Right atrium auricular region (tissue), 2 donors: ENCODE data around the gene NTNG1. TPM values are rescaled to one million over a fixed set of nuclear protein-coding genes. Genes with fewer than 3 reads are reported as not detected.

ENCODE experiments used
- DNase-seq: peaks from one replicate; pipeline ENCODE4 v3.0.0-alpha.2; 2019; ENCODE audit warnings: low spot score
- H3K27ac ChIP-seq, 2 donors: fragments of 200-600 bp; sonication (generic); 1 replicate in 1 of 2; 2 replicates in 1 of 2; pipeline ENCODE4 v1.5.1; 2016 to 2019
- H3K27me3 ChIP-seq, 2 donors: fragments of 200-600 bp; sonication (generic); one replicate each; pipeline versions ENCODE4 v1.5.1 to v1.6.0; 2017 to 2019
- H3K36me3 ChIP-seq: fragments of 200-600 bp; sonication (generic); one replicate; pipeline ENCODE4 v1.5.1; 2016
- H3K4me1 ChIP-seq, 2 donors: fragments of 200-600 bp; sonication (generic); one replicate each; pipeline versions ENCODE4 v1.5.1 to v1.6.0; 2017 to 2019
- H3K4me3 ChIP-seq, 2 donors: fragments of 200-600 bp; sonication (generic); 1 replicate in 1 of 2; 2 replicates in 1 of 2; pipeline ENCODE4 v1.5.1; 2017 to 2019; ENCODE audit warnings: mild to moderate bottlenecking in 1 of 2, moderate library complexity in 1 of 2
- H3K9me3 ChIP-seq, 2 donors: fragments of 200-600 bp; sonication (generic); one replicate each; pipeline ENCODE4 v1.5.1; 2019
- CTCF ChIP-seq, 2 donors: fragments of 200-600 bp; sonication (generic); IDR thresholded peaks; one replicate each; pipeline ENCODE4 v1.5.1; 2019; ENCODE audit warnings: antibody characterized with exemption in 2 of 2
- total RNA-seq, 2 donors: library from RNA; depleted of rRNA; stranded (reverse); fragments of >200 nt; gene quantifications; one replicate each; pipeline ENCODE4 v1.1.0, GENCODE V29; 2016

NTNG1 gene
- total RNA-seq, 2 donors from 2014 or later = 1.8 to 2.6 TPM

DNA sequence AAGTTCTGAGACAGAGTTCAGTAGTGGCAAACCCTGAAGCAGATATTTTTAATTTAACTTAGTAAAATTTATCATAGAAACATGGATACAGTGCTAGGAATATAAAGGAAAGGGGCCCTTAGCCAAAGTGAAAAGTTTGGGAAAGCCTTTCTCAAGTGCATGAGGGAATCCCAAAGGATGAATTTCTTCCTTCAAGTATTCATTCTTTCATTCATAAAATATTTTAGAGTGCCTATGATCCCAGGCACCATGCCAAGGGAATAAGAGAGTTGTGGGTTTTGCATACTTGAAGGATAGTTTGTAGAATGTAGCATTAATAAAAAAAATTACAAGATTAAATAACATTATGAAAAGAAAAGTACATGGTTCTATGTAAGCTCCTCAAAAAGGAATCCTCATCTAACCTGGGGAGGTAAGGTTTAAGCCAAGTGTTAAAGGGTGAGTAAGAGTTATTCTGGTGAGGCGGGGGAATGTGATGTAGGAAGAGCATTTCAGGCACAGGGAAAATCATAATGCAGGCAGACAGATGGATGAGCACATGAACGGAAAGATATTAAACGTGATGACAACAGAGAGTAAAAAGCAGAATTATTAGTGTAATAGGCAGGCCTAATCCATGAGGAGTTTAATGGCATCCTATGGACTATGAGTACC lies 40.4 kb upstream of the NTNG1 start:
- no peak for TF ChIP-seq CTCF (IDR thresholded peaks at IDR 0.05)
- H3K36me3 ChIP-seq = no peaks in the 10 kb centered on the region
- no peak for DNase-seq
- no peaks in the 10 kb centered on the region for H3K27me3 ChIP-seq
- no peak overlapping the region for H3K27ac ChIP-seq
- no peaks in the 10 kb centered on the region for H3K9me3 ChIP-seq
- H3K4me1 ChIP-seq = no peaks in the 10 kb centered on the region
- no peak overlapping the region for H3K4me3 ChIP-seq

DNA sequence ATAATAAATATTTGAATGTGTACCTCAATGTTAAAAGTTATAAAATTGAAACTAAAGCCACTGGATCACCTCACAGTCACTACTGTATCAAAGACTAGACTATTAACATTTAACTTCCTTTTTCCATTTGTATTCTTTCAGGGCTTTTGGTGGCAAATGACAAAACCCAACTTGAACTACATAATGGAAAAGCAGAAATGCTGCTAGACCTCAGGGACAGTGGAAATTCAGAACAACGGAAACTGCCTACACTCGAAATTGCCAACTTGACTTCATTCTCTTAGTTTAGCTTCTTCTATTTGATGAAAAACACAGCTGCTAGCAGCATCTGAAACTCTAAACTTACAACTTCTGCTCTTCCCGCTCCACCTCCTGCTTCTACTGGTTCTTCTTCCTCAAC lies 34.9 kb upstream of the NTNG1 start:
- H3K27ac ChIP-seq = no peak overlapping the region
- TF ChIP-seq CTCF (IDR thresholded peaks at IDR 0.05) = no peak
- no peak overlapping the region for H3K4me3 ChIP-seq
- no peaks in the 10 kb centered on the region for H3K27me3 ChIP-seq
- no peaks in the 10 kb centered on the region for H3K4me1 ChIP-seq
- H3K9me3 ChIP-seq = no peaks in the 10 kb centered on the region
- H3K36me3 ChIP-seq = no peaks in the 10 kb centered on the region
- no peak for DNase-seq

DNA sequence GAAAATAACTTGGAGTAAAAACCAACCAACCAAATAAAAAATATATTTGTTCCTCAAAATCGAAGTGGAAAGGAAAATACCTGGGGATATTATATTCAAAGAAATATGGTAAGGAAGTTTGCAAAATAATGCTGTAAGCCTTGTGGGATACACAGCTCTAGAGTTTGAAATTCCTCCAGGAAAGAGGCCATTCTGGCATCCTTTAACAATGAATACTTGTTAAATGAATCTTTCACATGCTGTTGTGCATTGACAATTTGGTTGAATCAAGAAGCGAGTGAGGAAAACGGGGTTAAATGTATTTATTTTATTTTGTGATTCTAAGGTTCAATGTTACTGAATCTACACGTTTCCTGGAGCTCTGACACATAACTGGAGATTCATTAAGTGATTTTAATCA lies 30.5 kb upstream of the NTNG1 start:
- H3K9me3 ChIP-seq = no peaks in the 10 kb centered on the region
- H3K4me3 ChIP-seq = no peak overlapping the region

DNA sequence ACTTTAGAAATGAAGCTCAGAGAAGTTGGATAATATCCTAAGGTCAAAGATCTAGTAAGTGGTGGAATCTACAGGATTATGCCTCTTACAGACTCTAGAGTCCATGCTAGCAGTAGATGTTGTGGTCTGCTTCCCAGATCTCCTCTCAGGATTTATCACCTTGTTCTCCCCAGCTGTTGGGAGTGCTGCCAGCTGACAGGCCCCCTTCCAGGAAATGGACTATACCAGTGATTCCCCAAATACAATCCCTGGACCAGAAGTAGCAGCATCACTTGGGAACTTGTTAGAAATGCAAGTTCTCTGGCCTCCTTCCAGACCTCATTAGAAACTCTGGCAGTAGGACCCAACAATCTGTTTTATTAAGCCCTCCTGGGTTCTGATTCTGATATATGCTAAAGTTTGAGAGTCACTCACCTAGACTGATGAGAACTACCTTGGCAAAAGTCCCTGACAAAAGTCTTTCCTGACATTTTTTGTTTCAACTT lies 24.5 kb upstream of the NTNG1 start:
- DNase-seq = no peak
- Histone ChIP-seq H3K9me3 (no peaks in the 10 kb centered on the region), H3K4me1 (no peaks in the 10 kb centered on the region), H3K36me3 (no peaks in the 10 kb centered on the region), H3K27ac (no peak overlapping the region), H3K4me3 (no peak overlapping the region), H3K27me3 (no peaks in the 10 kb centered on the region)
- TF ChIP-seq CTCF (IDR thresholded peaks at IDR 0.05) = no peak

More for the DNA sequence above, 30.5 kb upstream of the NTNG1 start:
- Histone ChIP-seq H3K4me1 (no peaks in the 10 kb centered on the region), H3K36me3 (no peaks in the 10 kb centered on the region), H3K27me3 (no peaks in the 10 kb centered on the region), H3K27ac (no peak overlapping the region)
- DNase-seq = no peak
- no peak for TF ChIP-seq CTCF (IDR thresholded peaks at IDR 0.05)

GRCh38 chr1:107122225-107122624 lies 18.6 kb upstream of the NTNG1 start:
- H3K27ac ChIP-seq = no peak overlapping the region
- H3K9me3 ChIP-seq = no peaks in the 10 kb centered on the region
- H3K27me3 ChIP-seq = no peaks in the 10 kb centered on the region
- no peaks in the 10 kb centered on the region for H3K4me1 ChIP-seq
- no peak overlapping the region for H3K4me3 ChIP-seq
- H3K36me3 ChIP-seq = no peaks in the 10 kb centered on the region
- DNase-seq = no peak
- no peak for TF ChIP-seq CTCF (IDR thresholded peaks at IDR 0.05)

GRCh38 chr1:107123741-107124140 lies 17.1 kb upstream of the NTNG1 start:
- H3K4me3 ChIP-seq = no peak overlapping the region
- no peak for TF ChIP-seq CTCF (IDR thresholded peaks at IDR 0.05)
- H3K36me3 ChIP-seq = no peaks in the 10 kb centered on the region
- no peaks in the 10 kb centered on the region for H3K9me3 ChIP-seq
- H3K4me1 ChIP-seq = no peaks in the 10 kb centered on the region
- no peak for DNase-seq
- H3K27me3 ChIP-seq = no peaks in the 10 kb centered on the region
- H3K27ac ChIP-seq = no peak overlapping the region
